GM21786 (cell line): ENCODE data around the gene CYTH2.
A peak's percentile ranks its signal among the peaks of the same experiment; 100 is the strongest.

ENCODE experiments used
- ATAC-seq: cut with Tn5 transposase; IDR thresholded peaks from one replicate; pipeline ENCODE4 v1.9.1; 2021; ENCODE audit not compliant: unreplicated experiment

CYTH2 gene

DNA sequence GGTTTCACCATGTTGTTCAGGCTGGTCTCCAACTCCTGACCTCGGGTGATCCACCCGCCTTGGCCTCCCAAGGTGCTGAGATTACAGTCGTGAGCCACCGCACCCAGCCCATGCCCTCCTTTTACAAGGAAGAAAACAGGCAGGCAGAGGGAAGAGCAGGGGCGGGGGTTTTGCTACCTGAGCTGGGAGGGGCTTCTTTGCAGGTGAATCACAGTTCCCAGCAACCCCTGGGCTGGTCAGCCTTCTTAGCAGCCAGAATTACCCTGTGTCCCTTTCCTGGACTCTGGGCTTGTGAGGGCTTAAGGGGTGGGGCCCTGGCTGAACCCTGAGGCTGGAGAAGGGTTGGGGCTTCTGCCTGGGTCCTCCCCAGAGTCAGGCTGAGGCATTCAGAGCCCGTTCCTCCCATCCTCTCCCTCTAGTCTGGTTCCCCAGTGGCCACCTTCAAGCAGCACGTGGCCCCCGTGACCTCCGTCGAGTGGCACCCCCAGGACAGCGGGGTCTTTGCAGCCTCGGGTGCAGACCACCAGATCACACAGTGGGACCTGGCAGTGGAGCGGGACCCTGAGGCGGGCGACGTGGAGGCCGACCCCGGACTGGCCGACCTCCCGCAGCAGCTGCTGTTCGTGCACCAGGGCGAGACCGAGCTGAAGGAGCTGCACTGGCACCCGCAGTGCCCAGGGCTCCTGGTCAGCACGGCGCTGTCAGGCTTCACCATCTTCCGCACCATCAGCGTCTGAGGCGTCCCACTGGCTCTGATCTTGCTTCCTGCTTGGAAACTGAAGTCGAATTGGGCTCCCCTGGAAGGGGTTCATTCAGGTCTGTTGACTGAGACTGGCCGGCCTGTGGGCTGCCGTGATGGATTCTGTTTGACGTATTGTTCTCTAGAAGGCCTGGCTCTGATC, 16.6 kb upstream of the CYTH2 start:
- ATAC-seq = no peak

DNA sequence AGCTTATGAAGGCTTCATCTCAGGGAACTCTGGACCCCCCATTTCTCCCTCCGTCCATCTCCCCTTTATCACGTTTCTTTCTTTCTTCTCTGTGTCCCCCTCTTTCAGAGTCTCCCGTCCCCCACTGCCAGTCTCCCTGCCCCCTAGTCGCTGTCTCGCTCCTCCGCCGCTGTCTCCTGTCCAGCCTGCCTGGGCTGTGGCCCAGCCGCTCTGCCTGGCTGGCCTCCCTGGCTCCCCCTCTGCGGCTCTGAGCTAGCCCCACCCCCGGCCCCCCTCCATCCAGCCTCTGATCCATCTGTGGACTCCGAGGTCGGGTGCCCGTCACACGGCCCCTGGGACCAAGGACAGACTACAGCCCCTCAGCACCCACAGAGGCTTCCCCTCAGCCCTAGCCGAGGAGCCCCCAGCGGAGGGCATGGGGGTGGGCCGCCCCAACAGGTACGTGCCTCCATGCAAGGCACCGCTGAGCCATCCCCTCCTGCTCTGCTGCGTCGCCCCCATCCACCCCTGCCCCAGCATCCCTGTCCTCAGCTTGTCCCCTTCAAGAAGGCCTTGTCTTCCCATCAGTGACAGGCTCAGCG, 14.9 kb upstream of the CYTH2 start:
- ATAC-seq = no peak

DNA sequence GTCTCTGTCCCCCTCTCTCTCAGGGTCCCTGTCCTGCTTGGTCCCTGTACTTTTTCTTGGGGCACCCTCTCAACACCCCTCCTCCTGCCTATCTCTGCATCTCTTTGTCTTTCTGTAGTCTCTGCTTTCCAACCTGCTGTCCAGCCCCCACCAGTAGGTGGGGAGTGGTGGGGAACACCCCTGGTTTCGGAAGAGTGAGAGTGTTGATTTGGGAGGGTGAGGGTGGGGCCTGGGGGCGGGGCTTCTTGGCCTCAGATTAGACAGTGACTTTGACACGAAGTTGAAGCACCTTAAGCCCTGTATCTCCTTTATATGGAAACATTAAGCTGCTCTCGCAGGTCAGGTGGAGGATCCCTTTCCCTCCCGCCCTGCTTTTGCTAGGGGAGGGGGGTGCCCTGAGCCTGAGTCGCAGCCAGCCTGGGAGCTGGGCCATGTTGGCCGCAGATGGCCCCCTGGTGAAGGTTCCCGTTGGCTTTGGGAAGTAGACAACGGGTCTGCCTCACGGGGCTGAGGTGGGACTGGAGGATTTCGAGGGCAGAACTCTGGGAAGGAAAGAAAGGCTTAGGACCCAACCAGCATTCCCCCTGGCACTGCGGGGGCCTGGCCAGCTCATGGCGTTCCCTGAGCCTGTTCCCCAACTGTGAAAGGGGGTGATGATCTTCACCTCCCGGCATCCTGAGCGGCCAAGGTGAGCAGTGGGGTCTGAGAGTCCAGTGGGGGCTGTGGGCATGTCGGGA, 13.8 kb upstream of the CYTH2 start, which contains the start of gene KCNJ14:
KCNJ14 (plus strand) TSS at position 404 of the 737 bp plus-strand sequence. CDS start 6,151 bp downstream, outside the sequence.
- no peak for ATAC-seq

DNA sequence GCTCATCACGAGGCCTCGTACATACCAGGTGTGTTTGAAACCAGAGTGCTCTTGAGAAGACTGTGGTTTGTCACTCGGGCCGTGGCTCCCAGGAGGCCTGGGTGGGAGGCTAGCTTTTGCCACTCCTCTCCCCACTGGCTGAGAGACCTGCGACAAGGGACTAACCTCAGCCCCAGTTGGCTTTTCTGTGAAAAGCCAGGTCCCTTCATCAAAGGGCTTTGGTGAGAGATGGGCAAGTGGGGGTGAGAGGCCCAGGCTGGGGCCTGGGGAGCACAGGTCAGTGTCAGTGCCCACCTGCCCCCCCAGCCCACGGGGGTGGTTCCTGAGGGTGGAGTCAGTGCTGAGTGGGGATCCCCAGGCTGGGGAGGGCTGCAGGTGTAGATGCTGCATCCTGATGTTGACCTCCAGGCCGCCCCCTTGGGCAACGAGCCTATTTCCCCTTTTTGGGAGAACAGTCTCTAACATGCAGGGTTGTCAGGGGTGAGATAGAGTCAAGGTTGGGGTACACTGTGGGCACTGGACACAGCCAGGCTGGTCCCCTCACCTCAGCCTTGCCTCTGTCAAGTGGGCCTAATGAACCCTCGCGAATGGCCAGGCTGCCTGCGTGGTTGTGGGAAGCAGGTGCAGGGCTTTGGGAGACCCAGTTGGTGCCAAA, 13.1 kb upstream of the CYTH2 start:
- no peak for ATAC-seq

DNA sequence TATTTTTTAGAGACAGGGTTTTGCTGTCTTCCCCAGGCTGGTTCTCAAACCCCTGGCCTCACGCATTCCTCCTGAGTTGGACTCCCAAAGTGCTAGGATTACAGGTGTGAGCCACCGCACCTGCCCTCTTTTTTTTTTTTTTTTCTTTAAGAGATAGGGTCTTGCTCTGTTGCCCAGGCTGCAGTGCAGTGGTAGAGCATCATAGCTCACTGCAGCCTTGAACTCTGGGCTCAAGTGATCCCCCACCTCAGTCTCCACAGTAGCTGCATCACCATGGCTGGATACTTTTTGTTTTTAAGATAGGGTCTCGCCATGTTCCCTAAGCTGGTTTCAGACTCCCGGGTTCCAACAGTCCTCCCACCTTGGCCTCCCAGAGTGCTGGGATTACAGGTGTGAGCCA, 12.3 kb upstream of the CYTH2 start:
- no peak for ATAC-seq

DNA sequence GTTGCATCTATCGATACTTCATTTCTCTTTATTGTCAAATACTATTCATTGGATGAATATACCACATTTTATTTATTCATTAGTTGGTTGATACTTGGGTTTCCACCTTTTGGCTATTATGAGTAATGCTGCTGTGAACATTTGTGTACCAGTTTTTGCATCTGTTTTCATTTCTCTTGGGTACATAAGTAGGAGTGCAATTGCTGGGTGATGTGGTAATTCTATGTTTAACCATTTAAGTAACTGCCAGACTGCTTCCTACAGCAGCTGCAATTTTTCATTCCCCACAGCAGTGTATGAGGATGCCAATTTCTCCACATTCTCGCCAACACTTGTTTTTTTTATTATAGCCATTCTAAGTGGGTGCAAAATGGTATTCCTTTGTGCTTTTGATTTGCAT, 11.2 kb upstream of the CYTH2 start:
- ATAC-seq = no peak

DNA sequence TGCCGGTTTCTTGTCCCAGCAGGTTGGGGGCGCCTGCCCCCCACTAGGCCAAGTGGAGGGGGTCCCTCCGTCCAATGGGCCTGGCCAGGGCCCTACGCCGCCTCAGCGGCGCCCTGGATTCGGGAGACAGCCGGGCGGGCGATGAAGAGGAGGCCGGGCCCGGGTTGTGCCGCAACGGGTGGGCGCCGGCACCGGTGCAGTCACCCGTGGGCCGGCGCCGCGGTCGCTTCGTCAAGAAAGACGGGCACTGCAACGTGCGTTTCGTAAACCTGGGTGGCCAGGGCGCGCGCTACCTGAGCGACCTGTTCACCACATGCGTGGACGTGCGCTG, 7.6 kb upstream of the CYTH2 start:
- ATAC-seq = no peak

DNA sequence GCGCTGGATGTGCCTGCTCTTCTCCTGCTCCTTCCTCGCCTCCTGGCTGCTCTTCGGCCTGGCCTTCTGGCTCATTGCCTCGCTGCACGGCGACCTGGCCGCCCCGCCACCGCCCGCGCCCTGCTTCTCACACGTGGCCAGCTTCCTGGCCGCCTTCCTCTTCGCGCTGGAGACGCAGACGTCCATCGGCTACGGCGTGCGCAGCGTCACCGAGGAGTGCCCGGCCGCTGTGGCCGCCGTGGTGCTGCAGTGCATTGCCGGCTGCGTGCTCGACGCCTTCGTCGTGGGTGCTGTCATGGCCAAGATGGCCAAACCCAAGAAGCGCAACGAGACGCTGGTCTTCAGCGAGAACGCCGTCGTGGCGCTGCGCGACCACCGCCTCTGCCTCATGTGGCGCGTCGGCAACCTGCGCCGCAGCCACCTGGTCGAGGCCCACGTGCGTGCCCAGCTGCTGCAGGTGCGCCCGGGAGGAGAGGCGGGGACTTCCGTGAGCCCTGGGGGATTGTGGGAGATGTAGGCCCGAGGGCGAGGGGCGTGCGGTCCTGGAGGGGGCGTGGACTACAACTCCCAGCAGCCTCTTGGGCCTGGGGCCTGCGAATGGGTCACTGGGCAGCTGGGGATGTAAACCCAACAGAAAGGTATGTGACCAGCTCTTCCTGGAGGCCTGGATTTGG, 7.0 kb upstream of the CYTH2 start:
- ATAC-seq = no peak

DNA sequence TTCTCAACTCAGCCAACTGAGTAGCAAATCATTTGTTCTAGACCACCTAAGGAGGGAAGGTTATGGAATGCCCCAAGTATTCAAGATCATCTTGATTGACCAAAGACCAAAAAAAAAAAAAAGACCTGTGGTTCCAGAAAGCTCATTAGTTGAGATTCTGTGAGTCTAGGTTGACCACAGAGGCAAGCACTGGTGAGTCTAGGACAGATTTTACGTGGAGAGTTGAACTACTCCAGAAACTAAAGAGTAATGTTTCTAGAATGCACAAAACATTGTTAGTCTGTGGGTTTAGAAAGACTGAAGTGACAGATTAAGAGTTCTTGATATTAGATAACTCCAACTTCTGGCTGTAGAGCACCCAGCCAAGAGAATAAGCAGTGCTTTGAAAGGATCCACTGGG, 4.0 kb upstream of the CYTH2 start:
- no peak for ATAC-seq

DNA sequence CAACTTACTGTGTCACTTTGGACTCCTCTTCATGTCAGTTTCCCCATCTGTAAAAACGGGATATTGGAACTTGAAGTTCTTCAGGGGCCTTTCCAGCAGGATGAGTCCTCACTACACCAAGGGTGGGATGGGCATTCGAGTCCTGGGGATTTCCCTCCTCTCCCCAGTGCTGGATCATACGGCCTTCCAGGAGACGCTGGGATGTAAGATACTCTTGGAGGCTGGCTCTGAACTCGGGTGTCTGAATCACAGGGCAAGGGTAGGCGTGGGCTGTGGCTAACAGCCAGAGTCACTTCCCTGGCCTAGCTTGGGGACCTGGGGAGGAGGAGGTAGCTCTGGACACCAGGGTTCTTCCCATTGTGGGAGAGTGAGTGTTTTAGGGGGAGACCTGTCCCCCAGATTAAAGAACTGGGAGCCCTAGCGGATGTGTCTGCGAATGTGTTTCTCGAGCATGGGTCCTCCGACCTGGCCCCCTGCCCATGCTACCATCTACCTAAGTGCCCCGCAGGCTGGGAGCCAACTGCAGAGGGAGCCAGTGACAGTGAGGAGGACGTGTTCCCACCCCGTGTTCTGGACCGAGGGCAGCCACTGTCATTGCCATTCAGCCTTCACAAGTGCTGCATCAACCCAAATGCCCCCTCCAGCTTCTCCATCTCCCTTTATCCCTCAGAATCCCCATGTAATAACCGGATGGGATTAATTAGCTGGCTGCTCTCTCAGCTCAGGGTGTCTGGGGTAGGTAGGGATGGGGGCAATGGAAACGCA, 2.4 kb upstream of the CYTH2 start:
- ATAC-seq = no peak

DNA sequence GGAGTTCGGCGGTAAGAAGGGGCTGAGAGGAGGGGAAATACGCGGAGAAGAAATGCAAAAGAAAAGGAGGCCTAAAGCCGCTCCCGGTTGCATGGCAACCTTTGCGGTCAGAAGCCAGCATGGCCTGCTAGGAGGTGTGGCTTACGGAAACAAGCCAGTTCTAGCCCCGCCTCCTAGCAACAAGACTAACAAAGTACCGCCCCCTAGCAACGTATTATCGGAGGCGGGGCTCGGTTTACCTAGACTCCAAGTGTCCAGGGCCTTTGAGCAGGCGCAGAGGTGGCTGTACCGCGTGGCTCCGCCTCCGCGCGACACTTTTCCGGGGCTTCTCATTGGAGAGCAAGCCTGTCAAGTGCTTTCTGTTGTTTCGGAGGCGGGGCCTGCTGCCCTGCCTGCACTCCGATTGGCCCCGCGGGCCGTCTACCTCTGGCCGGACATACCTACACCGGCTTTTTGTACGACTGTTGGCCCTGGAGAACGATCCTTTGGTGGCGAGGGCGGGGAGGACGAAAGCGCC, 339 bp upstream of the CYTH2 start:
- ATAC-seq = peak; percentile 95

DNA sequence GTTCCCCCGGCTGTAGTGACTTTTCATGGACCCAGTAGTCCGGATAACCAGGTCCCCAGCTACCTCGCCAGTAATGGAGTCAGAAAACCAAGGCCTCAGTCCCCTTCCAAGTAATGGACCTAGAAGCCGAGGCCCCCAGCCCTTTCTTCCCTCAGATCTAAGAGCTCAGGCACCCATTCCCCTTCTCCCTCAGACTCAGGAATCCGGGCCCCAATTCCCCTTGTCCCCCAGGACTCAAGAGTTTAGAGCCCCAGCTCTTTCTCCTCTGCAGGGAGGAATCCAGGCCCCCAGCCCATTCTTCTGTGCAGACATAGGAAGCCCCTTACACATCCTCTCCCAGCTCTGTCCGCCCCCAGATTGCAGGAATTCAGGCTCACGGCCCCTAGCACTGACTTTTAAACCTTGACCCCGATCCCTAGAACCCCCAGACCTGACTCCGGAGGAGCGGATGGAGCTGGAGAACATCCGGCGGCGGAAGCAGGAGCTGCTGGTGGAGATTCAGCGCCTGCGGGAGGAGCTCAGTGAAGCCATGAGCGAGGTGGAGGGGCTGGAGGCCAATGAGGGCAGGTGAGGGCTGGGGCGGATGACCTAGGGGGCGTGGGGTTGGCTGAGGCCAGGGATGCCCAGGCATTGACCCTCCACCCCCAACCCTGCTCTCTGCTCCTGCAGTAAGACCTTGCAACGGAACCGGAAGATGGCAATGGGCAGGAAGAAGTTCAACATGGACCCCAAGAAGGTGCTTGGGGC, 938 bp downstream of the CYTH2 start:
- no peak for ATAC-seq

DNA sequence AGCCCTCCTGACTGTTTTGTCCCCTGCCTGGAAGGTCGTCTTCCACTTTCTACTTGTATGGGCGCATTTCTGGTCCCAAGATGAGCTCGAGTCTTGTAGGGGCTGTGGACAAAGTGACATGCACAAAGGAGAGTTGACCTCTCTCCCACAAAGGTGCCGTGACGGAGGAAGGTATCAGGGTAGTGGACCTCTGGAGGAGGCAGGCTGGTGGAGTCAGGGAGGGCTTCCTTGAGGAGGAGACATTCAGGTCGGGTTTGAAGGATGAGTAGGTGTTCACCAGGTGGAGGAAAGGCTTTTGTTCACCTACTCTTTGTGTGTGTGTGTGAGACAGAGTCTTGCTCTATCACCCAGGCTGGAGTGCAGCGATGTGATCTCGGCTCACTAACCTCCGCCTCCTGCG, 1.7 kb downstream of the CYTH2 start:
- ATAC-seq = no peak

DNA sequence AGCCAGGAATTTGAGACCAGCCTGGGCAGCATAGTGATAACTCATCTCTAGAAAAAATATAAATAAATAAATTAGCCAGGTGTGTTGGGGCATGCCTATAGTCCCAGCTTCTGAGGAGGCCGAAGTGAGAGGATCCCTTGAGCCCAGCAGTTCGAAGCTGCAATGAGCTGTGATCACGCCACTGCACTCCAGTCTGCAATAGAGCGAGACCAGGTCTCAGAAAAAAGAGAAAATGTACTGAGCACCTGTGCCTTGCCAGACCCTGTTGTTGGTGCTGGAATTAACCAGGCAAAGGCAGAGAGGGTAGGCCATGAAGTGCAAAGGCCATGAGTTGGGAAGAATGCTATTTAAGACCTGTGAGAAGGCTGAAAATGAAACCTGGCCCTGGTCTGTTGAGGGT, 2.7 kb downstream of the CYTH2 start:
- no peak for ATAC-seq

DNA sequence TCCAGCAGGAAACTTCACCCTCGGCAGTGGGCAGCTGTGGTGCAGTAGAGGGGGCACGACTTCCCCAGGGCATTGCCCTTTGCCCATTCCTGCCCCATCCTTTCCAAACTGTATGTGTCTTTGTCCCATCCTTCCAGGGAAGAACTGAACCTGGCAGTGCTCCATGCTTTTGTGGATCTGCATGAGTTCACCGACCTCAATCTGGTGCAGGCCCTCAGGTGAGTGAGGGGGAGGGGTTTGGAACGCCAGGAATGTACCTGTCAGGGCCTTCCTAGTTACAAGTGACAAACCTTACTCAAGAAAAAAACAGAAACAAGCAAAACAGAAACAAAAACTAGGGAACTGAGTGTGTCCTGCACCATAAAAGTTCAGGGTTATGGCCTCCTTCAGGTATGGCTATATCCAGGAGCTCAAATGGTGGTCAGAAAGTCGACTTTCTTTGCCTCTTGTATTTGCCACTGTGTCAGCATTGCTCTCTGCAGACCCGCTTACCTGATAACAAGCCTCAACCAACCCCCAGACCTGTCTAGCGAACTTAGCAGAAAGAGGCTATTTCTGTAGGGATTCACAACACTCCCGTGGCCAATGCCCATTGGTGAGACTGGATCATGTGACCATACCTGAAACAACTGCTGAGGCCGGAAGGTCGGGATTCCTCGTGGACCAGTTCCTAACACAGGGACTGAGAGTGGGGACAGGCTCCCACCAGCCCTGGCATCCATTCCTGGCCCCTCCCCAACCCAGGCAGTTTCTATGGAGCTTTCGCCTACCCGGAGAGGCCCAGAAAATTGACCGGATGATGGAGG, 4.2 kb downstream of the CYTH2 start:
- ATAC-seq = no peak

DNA sequence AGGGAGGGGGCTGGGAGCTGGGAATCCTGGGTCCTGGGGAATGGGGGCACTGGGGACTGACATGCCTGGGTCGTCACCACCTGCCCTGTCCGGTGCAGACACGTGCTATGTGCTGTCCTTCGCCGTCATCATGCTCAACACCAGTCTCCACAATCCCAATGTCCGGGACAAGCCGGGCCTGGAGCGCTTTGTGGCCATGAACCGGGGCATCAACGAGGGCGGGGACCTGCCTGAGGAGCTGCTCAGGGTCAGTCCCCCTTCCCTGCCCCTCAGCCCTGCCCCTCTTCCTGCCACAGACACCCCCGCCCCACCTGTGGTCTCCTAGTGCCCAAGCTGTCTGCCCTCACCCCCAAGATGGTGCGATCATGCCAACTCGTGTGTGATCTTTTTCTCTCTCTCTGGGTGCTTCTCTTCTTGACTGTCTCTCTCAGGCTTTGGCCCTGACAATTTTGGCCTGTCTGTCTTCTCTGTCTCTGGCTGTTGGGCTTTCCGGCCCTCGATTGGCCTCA, 5.0 kb downstream of the CYTH2 start:
- no peak for ATAC-seq

DNA sequence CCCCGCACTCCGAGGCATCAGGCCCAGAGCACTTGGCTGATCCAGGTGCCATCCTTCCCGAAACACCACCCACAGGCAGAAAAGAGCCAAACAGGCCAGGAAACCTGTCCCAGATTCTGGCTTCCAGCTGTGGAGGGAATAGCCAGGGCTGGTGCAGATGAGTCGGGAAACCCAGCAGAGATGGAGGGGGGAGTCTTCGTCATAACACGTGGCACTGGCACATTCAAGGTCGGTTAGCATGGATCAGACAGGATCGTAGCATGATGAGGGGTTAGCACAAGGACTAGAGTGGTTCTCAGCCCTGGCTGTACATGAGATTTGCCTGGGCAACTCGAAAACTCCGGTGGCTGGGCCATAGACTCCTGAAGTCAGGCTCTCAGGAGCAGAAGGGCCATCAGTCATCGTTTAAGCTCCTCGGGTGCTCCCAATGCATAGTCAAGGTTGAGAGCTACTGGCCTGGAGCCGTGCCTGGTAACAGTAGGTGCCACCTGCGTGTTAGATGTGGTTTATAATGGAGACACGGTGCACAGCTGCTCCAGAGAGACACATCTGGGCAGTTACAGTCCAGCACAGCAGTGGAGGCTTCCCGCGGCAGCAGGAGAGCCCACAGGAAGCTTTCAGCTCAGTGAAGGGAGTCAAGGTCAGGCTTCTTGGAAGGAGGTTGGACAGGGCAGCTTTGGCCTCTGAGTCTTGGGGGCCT, 6.3 kb downstream of the CYTH2 start:
- no peak for ATAC-seq

DNA sequence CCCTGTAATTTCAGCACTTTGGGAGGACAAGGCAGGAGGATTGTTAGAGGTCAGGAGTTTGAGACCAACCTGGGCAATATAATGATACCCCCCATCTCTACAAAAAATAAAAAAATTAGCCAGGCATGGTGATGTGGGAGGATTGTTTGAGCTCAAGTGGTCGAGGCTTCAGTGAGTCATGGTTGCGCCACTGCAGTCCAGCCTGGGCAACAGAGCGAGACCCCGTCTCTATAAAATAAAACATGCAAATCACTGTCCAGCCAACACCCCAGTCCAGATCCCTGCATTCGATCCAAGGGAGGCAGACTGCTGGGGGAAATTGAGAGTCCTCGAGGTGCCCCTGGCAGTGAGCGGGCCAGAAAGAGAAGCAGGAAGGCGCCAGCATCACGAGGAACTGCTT, 7.0 kb downstream of the CYTH2 start:
- no peak for ATAC-seq
